Astrocyte (in vitro differentiated cells and primary cell): ENCODE data around the gene KPNA6.

Experiments used
- EZH2 ChIP-seq: IDR thresholded peaks from 2 replicates; pipeline ENCODE4 v1.6.1; 2012; ENCODE audit warnings: mild to moderate bottlenecking, low read length, inconsistent platforms; ENCODE audit not compliant: insufficient read depth
- TF ChIP-seq, protein P1 (sequence below): IDR thresholded peaks from 2 replicates; pipeline ENCODE4 v1.5.1; 2011; ENCODE audit warnings: low read depth, mild to moderate bottlenecking, inconsistent platforms, low read length, moderate library complexity; ENCODE audit not compliant: insufficient read depth

DNA sequence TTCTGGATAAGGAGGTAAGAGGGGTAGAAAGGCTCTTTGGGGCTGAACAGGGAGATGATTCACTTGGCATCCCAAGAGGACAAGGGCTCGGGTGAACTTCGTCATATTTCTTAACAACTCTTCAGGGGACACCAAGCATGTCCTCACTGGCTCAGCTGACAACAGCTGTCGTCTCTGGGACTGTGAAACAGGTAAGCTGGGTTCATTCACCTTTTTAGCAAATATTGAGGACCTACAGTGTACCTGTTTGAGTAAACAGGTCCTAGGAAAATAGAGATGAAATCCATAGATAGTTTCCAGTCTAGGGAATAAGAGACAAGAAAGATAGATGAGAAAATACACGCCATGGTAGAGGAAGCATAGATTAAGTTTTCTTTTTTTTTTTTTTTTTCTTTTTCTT lies 116.4 kb downstream of the KPNA6 start:
- TF ChIP-seq, protein P1, sequence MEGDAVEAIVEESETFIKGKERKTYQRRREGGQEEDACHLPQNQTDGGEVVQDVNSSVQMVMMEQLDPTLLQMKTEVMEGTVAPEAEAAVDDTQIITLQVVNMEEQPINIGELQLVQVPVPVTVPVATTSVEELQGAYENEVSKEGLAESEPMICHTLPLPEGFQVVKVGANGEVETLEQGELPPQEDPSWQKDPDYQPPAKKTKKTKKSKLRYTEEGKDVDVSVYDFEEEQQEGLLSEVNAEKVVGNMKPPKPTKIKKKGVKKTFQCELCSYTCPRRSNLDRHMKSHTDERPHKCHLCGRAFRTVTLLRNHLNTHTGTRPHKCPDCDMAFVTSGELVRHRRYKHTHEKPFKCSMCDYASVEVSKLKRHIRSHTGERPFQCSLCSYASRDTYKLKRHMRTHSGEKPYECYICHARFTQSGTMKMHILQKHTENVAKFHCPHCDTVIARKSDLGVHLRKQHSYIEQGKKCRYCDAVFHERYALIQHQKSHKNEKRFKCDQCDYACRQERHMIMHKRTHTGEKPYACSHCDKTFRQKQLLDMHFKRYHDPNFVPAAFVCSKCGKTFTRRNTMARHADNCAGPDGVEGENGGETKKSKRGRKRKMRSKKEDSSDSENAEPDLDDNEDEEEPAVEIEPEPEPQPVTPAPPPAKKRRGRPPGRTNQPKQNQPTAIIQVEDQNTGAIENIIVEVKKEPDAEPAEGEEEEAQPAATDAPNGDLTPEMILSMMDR, result no peak
- TF ChIP-seq EZH2, result no peak
